HCT116 (cell line): ENCODE measurements around the gene NEURL4.

Experiments
- JUND ChIP-seq: IDR thresholded peaks from 2 replicates; pipeline ENCODE4 v1.6.1; 2012
- MAX ChIP-seq: IDR thresholded peaks from 2 replicates; pipeline ENCODE4 v1.6.1; 2012
- POLR2A ChIP-seq: IDR thresholded peaks from 2 replicates; pipeline ENCODE4 v1.7.0; 2011; ENCODE audit warnings: borderline replicate concordance; ENCODE audit not compliant: insufficient read depth, insufficient read length; ENCODE audit errors: extremely low read depth
- POLR2AphosphoS5 ChIP-seq: IDR thresholded peaks from 2 replicates; pipeline ENCODE4 v1.6.1; 2011; ENCODE audit warnings: mild to moderate bottlenecking, low read depth, low read length, moderate library complexity
- SP1 ChIP-seq: IDR thresholded peaks from 2 replicates; pipeline ENCODE4 v1.6.1; 2012; ENCODE audit warnings: low read depth
- YY1 ChIP-seq: IDR thresholded peaks from 2 replicates; pipeline ENCODE4 v1.6.1; 2011; ENCODE audit warnings: low read length, low read depth, moderate library complexity, mild to moderate bottlenecking; ENCODE audit not compliant: insufficient replicate concordance; ENCODE audit errors: extremely low read depth
- TF ChIP-seq, protein P1 (sequence below): IDR thresholded peaks from 2 replicates; pipeline ENCODE4 v1.6.1; 2012; ENCODE audit warnings: low read depth
- TF ChIP-seq, protein P2 (sequence below): IDR thresholded peaks from 2 replicates; pipeline ENCODE4 v1.6.1; 2012
- TF ChIP-seq, protein P3 (sequence below), 3 experiments: fragments of 200-600 bp in 1 of 3; sonication (generic) in 1 of 3; IDR thresholded peaks in 2 of 3; conservative IDR thresholded peaks in 1 of 3; 2 replicates each; pipeline ENCODE4 v1.5.1; 2012 to 2017; ENCODE audit warnings: low read depth in 2 of 3, low read length in 2 of 3, antibody characterized with exemption in 1 of 3, borderline replicate concordance in 1 of 3, control low read depth in 1 of 3, mild to moderate bottlenecking in 1 of 3, mixed read lengths in 1 of 3, mixed run types in 1 of 3, moderate library complexity in 1 of 3; ENCODE audit not compliant: insufficient read depth in 1 of 3

GRCh38 chr17:7346761-7347614 is 17.9 kb upstream of the NEURL4 start:
- TF ChIP-seq POLR2A (no peak), MAX (no peak), POLR2AphosphoS5 (no peak), JUND (no peak), SP1 (no peak), YY1 (no peak)
- TF ChIP-seq, protein P1, sequence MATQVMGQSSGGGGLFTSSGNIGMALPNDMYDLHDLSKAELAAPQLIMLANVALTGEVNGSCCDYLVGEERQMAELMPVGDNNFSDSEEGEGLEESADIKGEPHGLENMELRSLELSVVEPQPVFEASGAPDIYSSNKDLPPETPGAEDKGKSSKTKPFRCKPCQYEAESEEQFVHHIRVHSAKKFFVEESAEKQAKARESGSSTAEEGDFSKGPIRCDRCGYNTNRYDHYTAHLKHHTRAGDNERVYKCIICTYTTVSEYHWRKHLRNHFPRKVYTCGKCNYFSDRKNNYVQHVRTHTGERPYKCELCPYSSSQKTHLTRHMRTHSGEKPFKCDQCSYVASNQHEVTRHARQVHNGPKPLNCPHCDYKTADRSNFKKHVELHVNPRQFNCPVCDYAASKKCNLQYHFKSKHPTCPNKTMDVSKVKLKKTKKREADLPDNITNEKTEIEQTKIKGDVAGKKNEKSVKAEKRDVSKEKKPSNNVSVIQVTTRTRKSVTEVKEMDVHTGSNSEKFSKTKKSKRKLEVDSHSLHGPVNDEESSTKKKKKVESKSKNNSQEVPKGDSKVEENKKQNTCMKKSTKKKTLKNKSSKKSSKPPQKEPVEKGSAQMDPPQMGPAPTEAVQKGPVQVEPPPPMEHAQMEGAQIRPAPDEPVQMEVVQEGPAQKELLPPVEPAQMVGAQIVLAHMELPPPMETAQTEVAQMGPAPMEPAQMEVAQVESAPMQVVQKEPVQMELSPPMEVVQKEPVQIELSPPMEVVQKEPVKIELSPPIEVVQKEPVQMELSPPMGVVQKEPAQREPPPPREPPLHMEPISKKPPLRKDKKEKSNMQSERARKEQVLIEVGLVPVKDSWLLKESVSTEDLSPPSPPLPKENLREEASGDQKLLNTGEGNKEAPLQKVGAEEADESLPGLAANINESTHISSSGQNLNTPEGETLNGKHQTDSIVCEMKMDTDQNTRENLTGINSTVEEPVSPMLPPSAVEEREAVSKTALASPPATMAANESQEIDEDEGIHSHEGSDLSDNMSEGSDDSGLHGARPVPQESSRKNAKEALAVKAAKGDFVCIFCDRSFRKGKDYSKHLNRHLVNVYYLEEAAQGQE = no peak
- TF ChIP-seq, protein P2, sequence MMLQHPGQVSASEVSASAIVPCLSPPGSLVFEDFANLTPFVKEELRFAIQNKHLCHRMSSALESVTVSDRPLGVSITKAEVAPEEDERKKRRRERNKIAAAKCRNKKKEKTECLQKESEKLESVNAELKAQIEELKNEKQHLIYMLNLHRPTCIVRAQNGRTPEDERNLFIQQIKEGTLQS = no peak
- TF ChIP-seq, protein P3, sequence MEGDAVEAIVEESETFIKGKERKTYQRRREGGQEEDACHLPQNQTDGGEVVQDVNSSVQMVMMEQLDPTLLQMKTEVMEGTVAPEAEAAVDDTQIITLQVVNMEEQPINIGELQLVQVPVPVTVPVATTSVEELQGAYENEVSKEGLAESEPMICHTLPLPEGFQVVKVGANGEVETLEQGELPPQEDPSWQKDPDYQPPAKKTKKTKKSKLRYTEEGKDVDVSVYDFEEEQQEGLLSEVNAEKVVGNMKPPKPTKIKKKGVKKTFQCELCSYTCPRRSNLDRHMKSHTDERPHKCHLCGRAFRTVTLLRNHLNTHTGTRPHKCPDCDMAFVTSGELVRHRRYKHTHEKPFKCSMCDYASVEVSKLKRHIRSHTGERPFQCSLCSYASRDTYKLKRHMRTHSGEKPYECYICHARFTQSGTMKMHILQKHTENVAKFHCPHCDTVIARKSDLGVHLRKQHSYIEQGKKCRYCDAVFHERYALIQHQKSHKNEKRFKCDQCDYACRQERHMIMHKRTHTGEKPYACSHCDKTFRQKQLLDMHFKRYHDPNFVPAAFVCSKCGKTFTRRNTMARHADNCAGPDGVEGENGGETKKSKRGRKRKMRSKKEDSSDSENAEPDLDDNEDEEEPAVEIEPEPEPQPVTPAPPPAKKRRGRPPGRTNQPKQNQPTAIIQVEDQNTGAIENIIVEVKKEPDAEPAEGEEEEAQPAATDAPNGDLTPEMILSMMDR (IDR thresholded peaks at IDR 0.05 in 2 of 3, conservative IDR thresholded peaks at IDR 0.05 in 1 of 3; ENCODE audit: borderline replicate concordance in 1 of 3, insufficient read depth in 1 of 3, low read depth in 2 of 3, low read length in 2 of 3) = no peak
